HG03521 (cell line): ENCODE data around the gene SBF2.
"Not testable (repeated sequence)": the region's sequence is repeated elsewhere in the genome, so short reads cannot be mapped to it uniquely, and the experiment has no call there.

Experiments
- ATAC-seq: cut with Tn5 transposase; IDR thresholded peaks from one replicate; pipeline ENCODE4 v1.9.1; 2021; ENCODE audit warnings: mild to moderate bottlenecking, moderate library complexity; ENCODE audit not compliant: unreplicated experiment

SBF2 gene

GRCh38 chr11:9916480-9916879 lies 377.5 kb downstream of the SBF2 start:
- ATAC-seq, result no peak

GRCh38 chr11:9914064-9914463 lies 380.0 kb downstream of the SBF2 start:
- no peak for ATAC-seq

GRCh38 chr11:9905960-9906791 lies 387.8 kb downstream of the SBF2 start:
- ATAC-seq, result no peak

- no peak for ATAC-seq
Measured at GRCh38 chr11:9905501-9905951, 388.5 kb downstream of the SBF2 start.

- ATAC-seq, result no peak
Measured at GRCh38 chr11:9903579-9903978, 390.4 kb downstream of the SBF2 start.

- no peak for ATAC-seq
Measured at GRCh38 chr11:9901943-9902342, 392.1 kb downstream of the SBF2 start.

GRCh38 chr11:9900253-9900652 lies 393.8 kb downstream of the SBF2 start:
- ATAC-seq, result not testable (repeated sequence)

GRCh38 chr11:9899676-9900075 lies 394.3 kb downstream of the SBF2 start:
- ATAC-seq, result no peak

GRCh38 chr11:9896902-9897301 lies 397.1 kb downstream of the SBF2 start:
- ATAC-seq, result no peak

- ATAC-seq, result no peak
Measured at GRCh38 chr11:9895006-9895405, 399.0 kb downstream of the SBF2 start.

GRCh38 chr11:9893474-9893873 lies 400.5 kb downstream of the SBF2 start:
- no peak for ATAC-seq

GRCh38 chr11:9888938-9889337 lies 405.1 kb downstream of the SBF2 start:
- ATAC-seq, result no peak

GRCh38 chr11:9887472-9887871 lies 406.5 kb downstream of the SBF2 start:
- ATAC-seq, result no peak

- ATAC-seq, result no peak
Measured at GRCh38 chr11:9886595-9886994, 407.4 kb downstream of the SBF2 start.

- no peak for ATAC-seq
Measured at GRCh38 chr11:9884601-9885000, 409.4 kb downstream of the SBF2 start.

GRCh38 chr11:9880657-9881056 lies 413.4 kb downstream of the SBF2 start:
- ATAC-seq, result no peak

- no peak for ATAC-seq
Measured at GRCh38 chr11:9878936-9879335, 415.1 kb downstream of the SBF2 start.

- ATAC-seq, result no peak
Measured at GRCh38 chr11:9876331-9876730, 417.7 kb downstream of the SBF2 start.

- ATAC-seq, result no peak
Measured at GRCh38 chr11:9875862-9876261, 418.2 kb downstream of the SBF2 start.

- ATAC-seq, result no peak
Measured at GRCh38 chr11:9875399-9875798, 418.6 kb downstream of the SBF2 start.

- no peak for ATAC-seq
Measured at GRCh38 chr11:9874466-9874865, 419.6 kb downstream of the SBF2 start.

GRCh38 chr11:9868641-9869040 lies 425.4 kb downstream of the SBF2 start:
- ATAC-seq, result no peak

- no peak for ATAC-seq
Measured at GRCh38 chr11:9862981-9863380, 431.0 kb downstream of the SBF2 start.
